GM12891 (cell line): ENCODE results near the gene R3HDM1.

Experiments
- PAX5 ChIP-seq: IDR thresholded peaks from 2 replicates; pipeline ENCODE4 v1.6.1; 2011; ENCODE audit warnings: low read length, moderate library complexity, mild to moderate bottlenecking; ENCODE audit not compliant: insufficient read depth, severe bottlenecking
- POLR2A ChIP-seq: IDR thresholded peaks from 2 replicates; pipeline ENCODE4 v1.6.1; 2011; ENCODE audit warnings: low read depth, low read length, control low read depth
- POLR2AphosphoS5 ChIP-seq: IDR thresholded peaks from 2 replicates; pipeline ENCODE4 v1.6.1; 2011; ENCODE audit warnings: low read depth, low read length, control low read depth
- SPI1 ChIP-seq: IDR thresholded peaks from 2 replicates; pipeline ENCODE4 v1.6.1; 2011; ENCODE audit warnings: low read depth, low read length, control low read depth
- TAF1 ChIP-seq: IDR thresholded peaks from 2 replicates; pipeline ENCODE4 v1.6.1; 2011; ENCODE audit warnings: low read depth, low read length, control low read depth

GRCh38 chr2:135546436-135546835, 15.2 kb downstream of the R3HDM1 start:
- TF ChIP-seq POLR2AphosphoS5 (no peak), POLR2A (no peak), TAF1 (no peak), SPI1 (0 out of 2 replicates have a peak, but pooled peaks have one; percentile 30), PAX5 (no peak)
